Neural cell (in vitro differentiated cells): Measurements from ENCODE around the gene SAMD14. TPM values are rescaled to one million over a fixed set of nuclear protein-coding genes. Genes with fewer than 3 reads are reported as not detected.

Experiments used
- H2AFZ ChIP-seq: fragments of 200-600, 300-800 bp; sonication (generic), shearing (Covaris generic); 2 replicates; pipeline ENCODE4 v1.6.0; 2014; ENCODE audit warnings: low read depth, mild to moderate bottlenecking, antibody characterized with exemption, low read length, moderate library complexity
- H3F3A ChIP-seq: fragments of 200-600 bp; shearing (Covaris generic); 2 replicates; pipeline ENCODE4 v1.6.1; 2016; ENCODE audit warnings: mild to moderate bottlenecking, moderate library complexity, mixed read lengths, antibody characterized with exemption, low read length; ENCODE audit not compliant: insufficient read depth, poor library complexity, severe bottlenecking
- H3K27ac ChIP-seq: fragments of 200-600, 300-800 bp; sonication (generic), shearing (Covaris generic); 2 replicates; pipeline ENCODE4 v1.5.1; 2014; ENCODE audit warnings: mild to moderate bottlenecking, low read length, moderate library complexity
- H3K27me3 ChIP-seq: fragments of 300-800, 200-600 bp; sonication (generic), shearing (Covaris generic); 2 replicates; pipeline ENCODE4 v1.6.0; 2014; ENCODE audit warnings: mild to moderate bottlenecking, low read depth, low read length, moderate library complexity; ENCODE audit not compliant: insufficient read depth
- H3K36me3 ChIP-seq: fragments of 300-800, 200-600 bp; sonication (generic), shearing (Covaris generic); 2 replicates; pipeline ENCODE4 v1.5.1; 2014; ENCODE audit warnings: mild to moderate bottlenecking, antibody characterized with exemption, low read length, moderate library complexity; ENCODE audit not compliant: insufficient read depth
- H3K4me2 ChIP-seq: fragments of 300-800, 200-600 bp; sonication (generic), shearing (Covaris generic); 2 replicates; pipeline ENCODE4 v1.6.0; 2014; ENCODE audit warnings: mild to moderate bottlenecking, low read length
- H3K4me3 ChIP-seq: fragments of 300-800, 200-600 bp; sonication (generic), shearing (Covaris generic); 2 replicates; pipeline ENCODE4 v1.5.1; 2014; ENCODE audit warnings: mild to moderate bottlenecking, low read length, moderate library complexity
- H3K79me2 ChIP-seq: fragments of 200-600 bp; shearing (Covaris generic); replicated peaks from 2 replicates; pipeline ENCODE4 v1.6.0; 2014; ENCODE audit warnings: mild to moderate bottlenecking, low read length, moderate library complexity; ENCODE audit not compliant: insufficient read depth
- H3K9ac ChIP-seq: fragments of 300-800, 200-600 bp; sonication (generic), shearing (Covaris generic); 2 replicates; pipeline ENCODE4 v1.6.1; 2016; ENCODE audit warnings: mild to moderate bottlenecking, low read length, mixed read lengths
- H3K9me2 ChIP-seq: fragments of 200-600 bp; shearing (Covaris generic); 2 replicates; pipeline ENCODE4 v1.6.1; 2016; ENCODE audit warnings: mild to moderate bottlenecking, low read length, mixed read lengths; ENCODE audit not compliant: insufficient read depth
- H3K9me3 ChIP-seq: fragments of 200-600, 300-800 bp; sonication (generic), shearing (Covaris generic); 2 replicates; pipeline ENCODE4 v1.6.1; 2016; ENCODE audit warnings: mild to moderate bottlenecking, mixed run types, low read length, moderate library complexity, mixed read lengths
- H4K20me1 ChIP-seq: fragments of 200-600 bp; shearing (Covaris generic); 2 replicates; pipeline ENCODE4 v1.6.1; 2016; ENCODE audit warnings: mild to moderate bottlenecking, mixed run types; ENCODE audit not compliant: insufficient read depth
- CTCF ChIP-seq: fragments of 450-650 bp; IDR thresholded peaks from 2 replicates; pipeline ENCODE4 v1.5.1; 2014; ENCODE audit warnings: antibody characterized with exemption, mild to moderate bottlenecking, moderate library complexity; ENCODE audit not compliant: poor library complexity, severe bottlenecking
- EP300 ChIP-seq: fragments of 450-650 bp; conservative IDR thresholded peaks from 2 replicates; pipeline ENCODE4 v1.6.1; 2014; ENCODE audit warnings: antibody characterized with exemption, mild to moderate bottlenecking, moderate library complexity; ENCODE audit not compliant: poor library complexity, severe bottlenecking
- EZH2 ChIP-seq: fragments of 200-600, 300-800 bp; shearing (Covaris generic), sonication (generic); IDR thresholded peaks from 2 replicates; pipeline ENCODE4 v1.6.1; 2014; ENCODE audit warnings: antibody characterized with exemption, low read length, borderline replicate concordance, mild to moderate bottlenecking; ENCODE audit not compliant: insufficient read depth, poor library complexity, severe bottlenecking
- MXI1 ChIP-seq: fragments of 450-650 bp; conservative IDR thresholded peaks from 2 replicates; pipeline ENCODE4 v1.6.1; 2014; ENCODE audit warnings: antibody characterized with exemption, mild to moderate bottlenecking; ENCODE audit not compliant: poor library complexity, severe bottlenecking
- POLR2AphosphoS5 ChIP-seq: IDR thresholded peaks from 2 replicates; pipeline ENCODE4 v1.6.1; 2012
- RAD21 ChIP-seq: fragments of 450-650 bp; conservative IDR thresholded peaks from 2 replicates; pipeline ENCODE4 v1.6.1; 2014; ENCODE audit warnings: antibody characterized with exemption, mild to moderate bottlenecking, moderate library complexity
- REST ChIP-seq: IDR thresholded peaks from 2 replicates; pipeline ENCODE4 v1.6.1; 2012; ENCODE audit warnings: borderline replicate concordance
- SMC3 ChIP-seq: fragments of 450-650 bp; conservative IDR thresholded peaks from 2 replicates; pipeline ENCODE4 v1.6.1; 2014; ENCODE audit warnings: antibody characterized with exemption, mild to moderate bottlenecking, moderate library complexity; ENCODE audit not compliant: poor library complexity
- TAF1 ChIP-seq: IDR thresholded peaks from 2 replicates; pipeline ENCODE4 v1.6.1; 2012; ENCODE audit warnings: low read depth
- polyA plus RNA-seq: library from polyadenylated mRNA; depleted of rRNA; stranded (reverse); fragments of >200 nt; gene quantifications from 2 replicates; pipeline ENCODE4 v1.2.3, GENCODE V29; 2014

The SAMD14 gene
- polyA plus RNA-seq, 1 donor from 2014 or later, result 105 TPM

- H3K4me3 ChIP-seq, result no peak overlapping the region
- H3K36me3 ChIP-seq, result peaks cover 4% of the 10 kb centered on the region
- no peak overlapping the region for H3K9ac ChIP-seq
- H3K4me2 ChIP-seq, result no peak overlapping the region
- no peaks in the 10 kb centered on the region for H3F3A ChIP-seq
- no peak overlapping the region for H2AFZ ChIP-seq
- no peaks in the 10 kb centered on the region for H3K9me3 ChIP-seq
- no peaks in the 10 kb centered on the region for H4K20me1 ChIP-seq
- H3K27ac ChIP-seq, result no peak overlapping the region
- TF ChIP-seq TAF1 (no peak), SMC3 (no peak), EP300 (no peak), EZH2 (no peak), REST (no peak), MXI1 (no peak), CTCF (no peak)
- no peaks in the 10 kb centered on the region for H3K9me2 ChIP-seq
- no peaks in the 10 kb centered on the region for H3K27me3 ChIP-seq
- H3K79me2 ChIP-seq, result no peaks in the 10 kb centered on the region
These were observed 57.0 kb downstream of the SAMD14 start for GRCh38 chr17:50072925-50073324.

- H3K4me2 ChIP-seq, result no peak overlapping the region
- no peaks in the 10 kb centered on the region for H3K9me3 ChIP-seq
- no peak overlapping the region for H3K4me3 ChIP-seq
- no peaks in the 10 kb centered on the region for H3K79me2 ChIP-seq
- no peaks in the 10 kb centered on the region for H4K20me1 ChIP-seq
- H3K9me2 ChIP-seq, result no peaks in the 10 kb centered on the region
- H3K36me3 ChIP-seq, result peaks cover 6% of the 10 kb centered on the region
- H3K27me3 ChIP-seq, result no peaks in the 10 kb centered on the region
- TF ChIP-seq POLR2AphosphoS5 (no peak), TAF1 (no peak), CTCF (no peak), RAD21 (no peak), EZH2 (no peak), EP300 (no peak), MXI1 (no peak), REST (no peak), SMC3 (no peak)
- no peaks in the 10 kb centered on the region for H3F3A ChIP-seq
- no peak overlapping the region for H3K9ac ChIP-seq
- no peak overlapping the region for H3K27ac ChIP-seq
- no peak overlapping the region for H2AFZ ChIP-seq
These were observed 57.8 kb downstream of the SAMD14 start for GRCh38 chr17:50072130-50072529.
